Measurements from ENCODE around the gene PPP6R3. TPM values are rescaled to one million over a fixed set of nuclear protein-coding genes. Genes with fewer than 3 reads are reported as not detected.

PPP6R3 gene
- total RNA-seq, 2 donors from 2014 or later: 118 to 146 TPM

DNA sequence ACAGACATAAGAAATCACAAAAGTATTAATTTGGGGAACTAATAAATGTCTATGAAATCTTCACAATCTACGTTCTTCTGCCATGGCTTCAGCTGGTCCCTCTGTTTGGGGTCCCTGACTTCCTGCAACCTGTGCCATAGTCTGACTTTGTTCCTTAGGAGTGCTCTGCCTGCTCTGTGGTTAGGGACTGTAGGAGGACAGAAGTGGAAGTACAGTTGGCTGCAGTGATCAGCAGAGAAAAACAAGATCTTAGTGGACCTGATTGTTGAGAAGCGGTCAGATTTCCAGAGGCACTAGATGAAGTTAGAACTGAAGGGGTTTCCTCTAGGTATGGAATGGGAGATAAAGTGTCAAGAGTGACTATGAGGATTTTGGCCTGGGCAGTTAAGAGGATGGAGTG lies 80.6 kb downstream of the PPP6R3 start:
- H3K9me3 ChIP-seq: no peaks in the 10 kb centered on the region
- no peak overlapping the region for H3K4me3 ChIP-seq
- intact Hi-C loops (cut with DNase I): no loop called here
- H3K36me3 ChIP-seq: no peaks in the 10 kb centered on the region
- 90% methylated on average over 2 of the region's 2 CpGs for WGBS
- H3K27ac ChIP-seq: no peak overlapping the region
- TF ChIP-seq POLR2A (IDR thresholded peaks at IDR 0.05) (no peak), POLR2AphosphoS5 (IDR thresholded peaks at IDR 0.05) (no peak)
- TF ChIP-seq, protein P1, sequence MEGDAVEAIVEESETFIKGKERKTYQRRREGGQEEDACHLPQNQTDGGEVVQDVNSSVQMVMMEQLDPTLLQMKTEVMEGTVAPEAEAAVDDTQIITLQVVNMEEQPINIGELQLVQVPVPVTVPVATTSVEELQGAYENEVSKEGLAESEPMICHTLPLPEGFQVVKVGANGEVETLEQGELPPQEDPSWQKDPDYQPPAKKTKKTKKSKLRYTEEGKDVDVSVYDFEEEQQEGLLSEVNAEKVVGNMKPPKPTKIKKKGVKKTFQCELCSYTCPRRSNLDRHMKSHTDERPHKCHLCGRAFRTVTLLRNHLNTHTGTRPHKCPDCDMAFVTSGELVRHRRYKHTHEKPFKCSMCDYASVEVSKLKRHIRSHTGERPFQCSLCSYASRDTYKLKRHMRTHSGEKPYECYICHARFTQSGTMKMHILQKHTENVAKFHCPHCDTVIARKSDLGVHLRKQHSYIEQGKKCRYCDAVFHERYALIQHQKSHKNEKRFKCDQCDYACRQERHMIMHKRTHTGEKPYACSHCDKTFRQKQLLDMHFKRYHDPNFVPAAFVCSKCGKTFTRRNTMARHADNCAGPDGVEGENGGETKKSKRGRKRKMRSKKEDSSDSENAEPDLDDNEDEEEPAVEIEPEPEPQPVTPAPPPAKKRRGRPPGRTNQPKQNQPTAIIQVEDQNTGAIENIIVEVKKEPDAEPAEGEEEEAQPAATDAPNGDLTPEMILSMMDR (IDR thresholded peaks at IDR 0.05): no peak
- peaks cover 21% of the 10 kb centered on the region for H3K4me1 ChIP-seq (replicated peaks)
- no peak for DNase-seq (ENCODE audit: low spot score)
- no peaks in the 10 kb centered on the region for H3K27me3 ChIP-seq (replicated peaks; ENCODE audit: insufficient read depth)

DNA sequence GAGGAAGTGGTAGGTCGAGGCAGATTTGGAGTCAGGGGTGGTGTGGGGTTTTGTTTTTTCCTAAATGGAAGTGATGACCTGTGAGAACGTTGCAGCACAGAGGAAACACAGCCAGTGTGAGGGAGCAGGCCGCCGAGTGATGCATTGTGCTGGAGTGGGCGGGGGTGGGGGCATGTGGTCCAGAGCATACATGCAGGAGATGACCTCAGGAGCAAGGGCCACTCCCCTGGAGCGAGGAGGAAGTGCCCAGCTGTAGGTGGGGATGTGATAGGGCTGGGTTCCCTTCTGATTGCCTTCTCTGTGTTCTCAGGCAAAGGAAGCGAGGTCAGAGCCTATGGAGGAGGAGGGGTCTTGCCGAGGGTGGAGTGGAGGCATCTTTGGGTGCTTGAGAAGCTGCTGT lies 81.4 kb downstream of the PPP6R3 start:
- intact Hi-C loops (cut with DNase I): no loop called here
- no peak overlapping the region for H3K4me3 ChIP-seq
- H3K27ac ChIP-seq: no peak overlapping the region
- H3K4me1 ChIP-seq (replicated peaks): peaks cover 13% of the 10 kb centered on the region
- no peaks in the 10 kb centered on the region for H3K36me3 ChIP-seq
- H3K9me3 ChIP-seq: no peaks in the 10 kb centered on the region
- DNase-seq (ENCODE audit: low spot score): no peak
- 80% methylated on average over 8 of the region's 8 CpGs for WGBS
- no peaks in the 10 kb centered on the region for H3K27me3 ChIP-seq (replicated peaks; ENCODE audit: insufficient read depth)
- TF ChIP-seq POLR2A (IDR thresholded peaks at IDR 0.05) (no peak), POLR2AphosphoS5 (IDR thresholded peaks at IDR 0.05) (no peak)
- TF ChIP-seq, protein P1 (IDR thresholded peaks at IDR 0.05): no peak

DNA sequence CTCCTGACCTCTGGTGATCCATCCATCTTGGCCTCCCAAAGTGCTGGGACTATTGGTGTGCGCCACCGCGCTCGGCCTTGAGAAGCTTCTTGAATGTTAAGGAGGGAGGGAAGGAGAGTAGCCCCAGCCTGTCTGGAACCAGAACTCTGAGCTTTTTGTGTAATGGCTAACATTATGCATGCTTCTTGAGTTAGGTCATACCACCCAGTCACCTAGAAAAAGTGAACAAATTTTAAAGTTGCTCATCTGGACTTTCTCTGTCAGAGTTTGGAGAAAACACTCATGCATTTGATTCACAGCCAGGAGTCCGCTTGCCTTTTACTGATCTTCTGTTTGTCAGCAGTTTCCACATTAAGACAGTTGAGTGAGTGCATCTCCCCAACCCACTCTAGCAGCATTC lies 82.1 kb downstream of the PPP6R3 start:
- Histone ChIP-seq H3K27ac (no peak overlapping the region), H3K36me3 (no peaks in the 10 kb centered on the region), H3K4me3 (no peak overlapping the region), H3K27me3 (replicated peaks; ENCODE audit: insufficient read depth) (no peaks in the 10 kb centered on the region), H3K9me3 (no peaks in the 10 kb centered on the region), H3K4me1 (replicated peaks) (peaks cover 9% of the 10 kb centered on the region)
- TF ChIP-seq POLR2AphosphoS5 (IDR thresholded peaks at IDR 0.05): no peak
- TF ChIP-seq POLR2A (IDR thresholded peaks at IDR 0.05): no peak
- TF ChIP-seq, protein P1 (IDR thresholded peaks at IDR 0.05): no peak
- WGBS: 81% methylated on average over 5 of the region's 5 CpGs
- intact Hi-C loops (cut with DNase I): no loop called here
- no peak for DNase-seq (ENCODE audit: low spot score)

DNA sequence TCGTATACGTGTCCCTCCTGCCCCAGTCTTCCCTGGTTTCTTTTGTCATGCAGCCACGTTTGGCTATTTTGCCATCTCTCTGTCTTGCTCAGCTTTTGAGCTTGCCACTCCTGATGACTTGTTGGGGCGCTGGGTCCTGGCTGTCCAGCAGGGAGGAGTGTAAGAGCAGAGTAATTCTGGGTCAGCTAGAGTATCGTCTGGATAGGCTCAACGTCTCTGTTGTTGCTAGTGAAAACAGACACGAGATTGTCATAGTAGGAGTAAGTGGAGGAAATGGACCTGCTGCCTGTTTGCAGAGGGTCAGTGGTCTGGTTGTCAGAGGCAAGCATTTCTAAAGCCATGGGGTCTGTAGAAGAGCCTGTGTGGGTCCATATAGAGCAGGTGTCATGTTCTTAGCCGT lies 83.0 kb downstream of the PPP6R3 start:
- WGBS: 80% methylated on average over 8 of the region's 8 CpGs
- Histone ChIP-seq H3K9me3 (no peaks in the 10 kb centered on the region), H3K4me3 (no peak overlapping the region), H3K27me3 (replicated peaks; ENCODE audit: insufficient read depth) (no peaks in the 10 kb centered on the region), H3K27ac (no peak overlapping the region), H3K36me3 (no peaks in the 10 kb centered on the region), H3K4me1 (replicated peaks) (peaks cover 3% of the 10 kb centered on the region)
- TF ChIP-seq, protein P1 (IDR thresholded peaks at IDR 0.05): no peak
- TF ChIP-seq POLR2A (IDR thresholded peaks at IDR 0.05) (no peak), POLR2AphosphoS5 (IDR thresholded peaks at IDR 0.05) (no peak)
- intact Hi-C loops (cut with DNase I): no loop called here
- DNase-seq (ENCODE audit: low spot score): no peak

DNA sequence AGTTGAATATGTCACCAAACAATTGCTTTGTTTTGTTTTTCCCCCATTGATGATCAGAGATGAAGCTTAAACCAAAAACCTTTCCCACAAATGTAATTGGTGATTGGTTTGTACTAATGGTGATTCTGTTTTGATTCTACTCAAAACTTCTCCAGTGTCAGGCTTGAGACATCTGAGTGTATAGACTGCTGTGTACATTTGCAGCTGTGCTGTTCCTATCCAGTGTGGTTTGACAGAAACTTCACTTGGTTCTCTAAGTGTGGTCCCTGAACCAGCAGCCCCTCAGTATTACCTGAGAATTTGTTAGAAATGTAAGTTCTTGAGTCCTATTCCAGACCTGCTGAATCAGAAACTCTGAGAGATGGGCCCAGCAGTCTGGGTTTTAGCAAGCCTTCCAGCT lies 84.8 kb downstream of the PPP6R3 start:
- TF ChIP-seq POLR2AphosphoS5 (IDR thresholded peaks at IDR 0.05): no peak
- no peak for TF ChIP-seq POLR2A (IDR thresholded peaks at IDR 0.05)
- TF ChIP-seq, protein P1 (IDR thresholded peaks at IDR 0.05): no peak
- Histone ChIP-seq H3K4me3 (no peak overlapping the region), H3K27me3 (replicated peaks; ENCODE audit: insufficient read depth) (no peaks in the 10 kb centered on the region), H3K4me1 (replicated peaks) (peaks cover 2% of the 10 kb centered on the region), H3K9me3 (no peaks in the 10 kb centered on the region), H3K36me3 (no peaks in the 10 kb centered on the region), H3K27ac (no peak overlapping the region)
- intact Hi-C loops (cut with DNase I): no loop called here
- no peak for DNase-seq (ENCODE audit: low spot score)
